ENCODE results near the gene PDE4B.

GRCh38 chr1:66380452-66381212, 587.9 kb downstream of the PDE4B start:
- TF ChIP-seq CTCF (IDR thresholded peaks at IDR 0.05) (no peak), EZH2 (IDR thresholded peaks at IDR 0.05) (no peak), EZH2phosphoT487 (IDR thresholded peaks at IDR 0.05) (no peak)
